Uterus (tissue), 2 donors: ENCODE measurements around the gene NUDT6.

ENCODE experiments used
- POLR2A ChIP-seq, 2 donors: fragments of 450-650 bp; IDR thresholded peaks; one replicate each; pipeline ENCODE4 v1.6.1; 2016; ENCODE audit warnings: antibody characterized with exemption in 2 of 2, mild to moderate bottlenecking in 1 of 2, moderate library complexity in 1 of 2
- TF ChIP-seq, protein P1 (sequence below), 4 experiments: fragments of 200-600 bp in 2 of 4; fragments of 450-650 bp in 2 of 4; sonication (generic) in 2 of 4; IDR thresholded peaks; one replicate each; pipeline ENCODE4 v1.5.1; 2016 to 2019; ENCODE audit warnings: antibody characterized with exemption in 4 of 4, mild to moderate bottlenecking in 2 of 4, moderate library complexity in 1 of 4

DNA sequence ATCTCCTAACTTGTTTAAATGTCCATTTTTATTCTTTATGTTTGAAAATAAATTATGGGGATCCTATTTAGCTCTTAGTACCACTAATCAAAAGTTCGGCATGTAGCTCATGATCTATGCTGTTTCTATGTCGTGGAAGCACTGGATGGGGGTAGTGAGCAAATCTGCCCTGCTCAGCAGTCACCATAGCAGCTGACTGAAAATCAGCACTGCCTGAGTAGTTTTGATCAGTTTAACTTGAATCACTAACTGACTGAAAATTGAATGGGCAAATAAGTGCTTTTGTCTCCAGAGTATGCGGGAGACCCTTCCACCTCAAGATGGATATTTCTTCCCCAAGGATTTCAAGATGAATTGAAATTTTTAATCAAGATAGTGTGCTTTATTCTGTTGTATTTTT is 27.6 kb downstream of the NUDT6 start:
- TF ChIP-seq, protein P1, sequence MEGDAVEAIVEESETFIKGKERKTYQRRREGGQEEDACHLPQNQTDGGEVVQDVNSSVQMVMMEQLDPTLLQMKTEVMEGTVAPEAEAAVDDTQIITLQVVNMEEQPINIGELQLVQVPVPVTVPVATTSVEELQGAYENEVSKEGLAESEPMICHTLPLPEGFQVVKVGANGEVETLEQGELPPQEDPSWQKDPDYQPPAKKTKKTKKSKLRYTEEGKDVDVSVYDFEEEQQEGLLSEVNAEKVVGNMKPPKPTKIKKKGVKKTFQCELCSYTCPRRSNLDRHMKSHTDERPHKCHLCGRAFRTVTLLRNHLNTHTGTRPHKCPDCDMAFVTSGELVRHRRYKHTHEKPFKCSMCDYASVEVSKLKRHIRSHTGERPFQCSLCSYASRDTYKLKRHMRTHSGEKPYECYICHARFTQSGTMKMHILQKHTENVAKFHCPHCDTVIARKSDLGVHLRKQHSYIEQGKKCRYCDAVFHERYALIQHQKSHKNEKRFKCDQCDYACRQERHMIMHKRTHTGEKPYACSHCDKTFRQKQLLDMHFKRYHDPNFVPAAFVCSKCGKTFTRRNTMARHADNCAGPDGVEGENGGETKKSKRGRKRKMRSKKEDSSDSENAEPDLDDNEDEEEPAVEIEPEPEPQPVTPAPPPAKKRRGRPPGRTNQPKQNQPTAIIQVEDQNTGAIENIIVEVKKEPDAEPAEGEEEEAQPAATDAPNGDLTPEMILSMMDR (IDR thresholded peaks at IDR 0.05): no peak
- TF ChIP-seq POLR2A (IDR thresholded peaks at IDR 0.05): no peak
